Mammary epithelial cell (primary cell): ENCODE results near the gene HDGF.
"Not testable (repeated sequence)": the region's sequence is repeated elsewhere in the genome, so short reads cannot be mapped to it uniquely, and the experiment has no call there.

Experiments
- CTCF ChIP-seq, 2 donors: IDR thresholded peaks in 1 of 2; conservative IDR thresholded peaks in 1 of 2; 2 replicates each; pipeline ENCODE4 v1.5.1; 2011 to 2012; ENCODE audit warnings: inconsistent platforms in 2 of 2, low read length in 2 of 2, mild to moderate bottlenecking in 2 of 2, control low read depth in 1 of 2, low read depth in 1 of 2; ENCODE audit not compliant: insufficient read depth in 1 of 2; ENCODE audit errors: extremely low read depth in 1 of 2
- EZH2 ChIP-seq: IDR thresholded peaks from 2 replicates; pipeline ENCODE4 v1.6.1; 2012; ENCODE audit warnings: low read length, inconsistent platforms, borderline replicate concordance

- not testable (repeated sequence) for TF ChIP-seq EZH2; CTCF (conservative IDR thresholded peaks at IDR 0.05 in 1 of 2, IDR thresholded peaks at IDR 0.05 in 1 of 2; ENCODE audit: extremely low read depth in 1 of 2, insufficient read depth in 1 of 2, low read depth in 1 of 2, low read length in 2 of 2)
Measured at GRCh38 chr1:156765136-156765535, 13.7 kb upstream of the HDGF start.
